K562 (cell line): ENCODE data around the gene TMEM95. TPM values are rescaled to one million over a fixed set of nuclear protein-coding genes. Genes with fewer than 3 reads are reported as not detected.

Experiments
- ATAC-seq: fragments of 200-7000 bp; cut with Tn5 transposase; 3 replicates; pipeline ENCODE4 v1.9.1; 2020; ENCODE audit warnings: moderate library complexity
- BruUV-seq: library from RNA; stranded (reverse); fragments of 400-500 nt; replicated peaks from 2 replicates; lab custom pipeline; 2021; lab: Mats Ljungman, UMichigan
- CTCF ChIA-PET: fragments of 300-600 bp; formaldehyde crosslinking; extraction: SDS; loops from one replicate; lab custom pipeline; 2021; ENCODE audit warnings: low intra/inter-chr PET ratio; lab: Yijun Ruan, JAX
- POLR2A ChIA-PET: fragments of 300-600, 350-650 bp; sonication (Branson Sonifier 250); formaldehyde crosslinking; extraction: SDS; loops from one replicate; lab custom pipeline; 2021; ENCODE audit warnings: antibody characterized with exemption, inconsistent platforms; lab: Yijun Ruan, JAX
- DNase-seq, 4 experiments: peaks; one replicate each; pipeline versions ENCODE4 v3.0.0 to v3.0.0-alpha.2; 2011 to 2018; ENCODE audit warnings: low spot score in 3 of 4, mixed read lengths in 3 of 4; ENCODE audit errors: extremely low read depth in 1 of 4
- FAIRE-seq: peaks from 2 replicates; lab custom pipeline; 2011; peaks lifted over from hg19 to GRCh38; lab: Jason Lieb, UNC
- H2AFZ ChIP-seq: 2 replicates; pipeline ENCODE4 v1.6.0; 2011; ENCODE audit warnings: low read depth, low read length, control low read depth, inconsistent platforms
- H3K27ac ChIP-seq: fragments of 200-600 bp; 3 replicates; pipeline ENCODE4 v1.8.0; 2011; ENCODE audit warnings: low read depth, mild to moderate bottlenecking, control low read depth, inconsistent platforms, low read length, moderate library complexity, mixed read lengths; ENCODE audit errors: extremely low read depth
- H3K27me3 ChIP-seq, 2 experiments: fragments of 300-600 bp in 1 of 2; 2 replicates in 1 of 2; 3 replicates in 1 of 2; pipeline versions ENCODE4 v1.6.0 to v1.8.0; 2011; ENCODE audit warnings: inconsistent platforms in 2 of 2, low read length in 2 of 2, mild to moderate bottlenecking in 1 of 2, mixed read lengths in 1 of 2, moderate library complexity in 1 of 2; ENCODE audit not compliant: control insufficient read depth in 2 of 2, insufficient read depth in 2 of 2
- H3K36me3 ChIP-seq: fragments of 300-600 bp; 3 replicates; pipeline ENCODE4 v1.8.0; 2011; ENCODE audit warnings: mild to moderate bottlenecking, low read length, inconsistent platforms; ENCODE audit not compliant: control insufficient read depth, insufficient read depth
- H3K4me1 ChIP-seq, 2 experiments: fragments of 200-600 bp in 1 of 2; replicated peaks in 1 of 2; 2 replicates in 1 of 2; 3 replicates in 1 of 2; pipeline versions ENCODE4 v1.5.1 to v1.8.0; 2011; ENCODE audit warnings: inconsistent platforms in 2 of 2, low read length in 2 of 2, mild to moderate bottlenecking in 1 of 2, mixed read lengths in 1 of 2, moderate library complexity in 1 of 2; ENCODE audit not compliant: control insufficient read depth in 2 of 2, insufficient read depth in 2 of 2
- H3K4me2 ChIP-seq: 2 replicates; pipeline ENCODE4 v1.6.1; 2011; ENCODE audit warnings: low read length, control low read depth, inconsistent platforms, mixed read lengths; ENCODE audit not compliant: insufficient read depth
- H3K4me3 ChIP-seq: fragments of 200-600 bp; sonication (generic), shearing (Covaris generic); 2 replicates; pipeline ENCODE4 v1.5.1; 2016; ENCODE audit warnings: control low read depth, inconsistent platforms
- H3K79me2 ChIP-seq: fragments of 200-600 bp; 3 replicates; pipeline ENCODE4 v1.8.0; 2011; ENCODE audit warnings: low read length, inconsistent platforms; ENCODE audit not compliant: control insufficient read depth, insufficient read depth
- H3K9ac ChIP-seq, 2 experiments: 2 replicates each; pipeline versions ENCODE4 v1.6.0 to v1.6.1; 2011; ENCODE audit warnings: low read depth in 2 of 2, low read length in 2 of 2, control low read depth in 1 of 2, inconsistent platforms in 1 of 2, mild to moderate bottlenecking in 1 of 2, mixed read lengths in 1 of 2; ENCODE audit not compliant: insufficient read depth in 1 of 2
- H3K9me1 ChIP-seq: one replicate; pipeline ENCODE4 v1.6.0; 2011; ENCODE audit warnings: inconsistent platforms, mild to moderate bottlenecking, low read length, moderate library complexity; ENCODE audit not compliant: control insufficient read depth, insufficient read depth
- H3K9me3 ChIP-seq: replicated peaks from 2 replicates; pipeline ENCODE4 v1.5.1; 2011; ENCODE audit warnings: low read depth, low read length, inconsistent platforms; ENCODE audit not compliant: control insufficient read depth, insufficient read depth
- H4K20me1 ChIP-seq: replicated peaks from 2 replicates; pipeline ENCODE4 v1.6.1; 2011; ENCODE audit warnings: low read length, inconsistent platforms, mixed read lengths; ENCODE audit not compliant: control insufficient read depth, insufficient read depth
- CEBPG ChIP-seq, 3 experiments: fragments of 200-800 bp in 1 of 3; sonication (Bioruptor generic) in 1 of 3; sonication (generic) in 1 of 3; formaldehyde crosslinking in 1 of 3; IDR thresholded peaks in 2 of 3; conservative IDR thresholded peaks in 1 of 3; 2 replicates each; pipeline versions ENCODE4 v1.6.1 to v1.8.0; 2016 to 2022; ENCODE audit warnings: missing compliant biosample characterization in 2 of 3, missing genetic modification characterization in 2 of 3, mild to moderate bottlenecking in 1 of 3, missing genetic modification reagents in 1 of 3
- SMAD2 ChIP-seq: fragments of 150-350 bp; IDR thresholded peaks from 2 replicates; pipeline ENCODE4 v1.6.1; 2014; ENCODE audit warnings: low read depth, mild to moderate bottlenecking, low read length
- WGBS: fragments of 100-300 bp; shearing (Covaris generic); methylation state at CpG from one replicate; pipeline ENCODE4 v1.1.6; 2016; ENCODE audit warnings: low coverage, mixed read lengths; ENCODE audit not compliant: insufficient coverage; ENCODE audit errors: missing lambda C conversion rate; 5-methylcytosine and 5-hydroxymethylcytosine counted together
- in situ Hi-C: fragments of 300-500 bp; cut with MboI; formaldehyde crosslinking; loops from 4 replicates; pipeline ENCODE4 v1.15.0; 2018; ENCODE audit warnings: inconsistent platforms, mixed read lengths
- intact Hi-C: fragments of 100-400 bp; cut with micrococcal nuclease; formaldehyde crosslinking; loops from 2 replicates; pipeline ENCODE4 v1.14.2; 2022
- polyA plus RNA-seq, 8 experiments: library from polyadenylated mRNA; depleted of rRNA in 4 of 8; stranded (reverse) in 5 of 8; unstranded in 3 of 8; fragments of >200 nt; fragmentation: Nextera tagmentation in 2 of 8; fragmentation: Illumina TruSeq in 1 of 8; extraction: Ambion mirVana in 2 of 8; extraction: Trizol in 1 of 8; gene quantifications; 2 replicates each; pipeline versions ENCODE4 v1.2.1 to v1.2.3, GENCODE V29; 2011 to 2014; ENCODE audit warnings: inconsistent platforms in 1 of 8, missing spikeins in 1 of 8
- total RNA-seq, 7 experiments: library from RNA; depleted of rRNA in 6 of 7; stranded (reverse); fragments of >200 nt in 6 of 7; fragmentation: Illumina TruSeq in 2 of 7; extraction: Trizol in 2 of 7; gene quantifications; 2 replicates each; pipeline versions ENCODE4 v1.2.1 to v1.2.3, GENCODE V29; 2011 to 2021; ENCODE audit warnings: low replicate concordance in 1 of 7
- TF ChIP-seq, protein P1 (sequence below): fragments of 450-650 bp; formaldehyde crosslinking; IDR thresholded peaks from 2 replicates; pipeline ENCODE4 v1.4.0; 2022; ENCODE audit warnings: mild to moderate bottlenecking, moderate library complexity
- TF ChIP-seq, protein P2 (sequence below), 2 experiments: fragments of 450-650 bp in 1 of 2; sonication (generic) in 1 of 2; formaldehyde crosslinking in 1 of 2; IDR thresholded peaks; 2 replicates each; pipeline versions ENCODE4 v1.7.1 to v1.9.0; 2016 to 2022; ENCODE audit warnings: inconsistent platforms in 1 of 2, mild to moderate bottlenecking in 1 of 2, missing genetic modification reagents in 1 of 2

TMEM95 gene
- total and polyA plus RNA-seq, 9 of the 15 experiments (the other 6 are each of a cell fraction or from before 2014, with no cell fraction given) = not detected

DNA sequence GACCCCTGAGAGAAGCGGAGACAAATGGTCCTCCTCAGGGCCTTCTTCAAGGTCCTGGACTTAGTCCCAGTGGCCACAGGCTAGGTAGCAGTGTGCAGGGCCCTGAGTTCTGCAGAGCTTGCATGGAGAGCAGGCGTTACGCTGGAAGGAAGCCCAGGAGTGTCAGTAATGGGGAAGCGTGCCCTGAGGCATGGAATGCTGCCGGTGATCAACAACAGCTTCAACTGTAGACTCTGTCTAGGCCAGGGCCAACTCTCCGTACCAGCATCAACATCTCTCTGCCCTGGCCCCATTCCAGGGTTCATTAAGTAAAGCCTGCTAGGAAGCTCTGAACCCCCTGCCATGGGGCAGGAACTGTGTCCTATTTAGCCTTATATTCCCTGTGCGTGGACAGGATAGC, 25.4 kb downstream of the TMEM95 start:
- H3K9me3 ChIP-seq = peaks cover 2% of the 10 kb centered on the region; the same call in 1 of the 2 replicates
- ATAC-seq (peak; percentile 15; the same call in 2 of the 3 replicates), DNase-seq (no peak), FAIRE-seq (no peak)
- intact Hi-C loops (no loop called here), in situ Hi-C loops (no loop called here)
- no peaks in the 10 kb centered on the region for H3K9me1 ChIP-seq
- H3K27ac ChIP-seq = no peak overlapping the region
- H3K9ac ChIP-seq = peak overlapping the region; percentile 60 to 90; a peak in 2 of 4 replicates
- WGBS = 62% methylated on average over 6 of the region's 7 CpGs
- no peaks in the 10 kb centered on the region; the same call in 2 of the 3 replicates for H3K79me2 ChIP-seq
- CTCF ChIA-PET = no interaction called here
- H4K20me1 ChIP-seq = no peaks in the 10 kb centered on the region
- H3K27me3 ChIP-seq = no peaks in the 10 kb centered on the region
- peak overlapping the region; percentile 93 for H2AFZ ChIP-seq
- peak overlapping the region; percentile 52 for H3K4me3 ChIP-seq
- peak overlapping the region; percentile 68 for H3K4me2 ChIP-seq
- H3K36me3 ChIP-seq = no peaks in the 10 kb centered on the region
- TF ChIP-seq, protein P1, sequence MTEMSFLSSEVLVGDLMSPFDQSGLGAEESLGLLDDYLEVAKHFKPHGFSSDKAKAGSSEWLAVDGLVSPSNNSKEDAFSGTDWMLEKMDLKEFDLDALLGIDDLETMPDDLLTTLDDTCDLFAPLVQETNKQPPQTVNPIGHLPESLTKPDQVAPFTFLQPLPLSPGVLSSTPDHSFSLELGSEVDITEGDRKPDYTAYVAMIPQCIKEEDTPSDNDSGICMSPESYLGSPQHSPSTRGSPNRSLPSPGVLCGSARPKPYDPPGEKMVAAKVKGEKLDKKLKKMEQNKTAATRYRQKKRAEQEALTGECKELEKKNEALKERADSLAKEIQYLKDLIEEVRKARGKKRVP = no peak
- TF ChIP-seq CEBPG (CRISPR knock-in tag; IDR thresholded peaks at IDR 0.05) (no peak), CEBPG (tag; conservative IDR thresholded peaks at IDR 0.05 in 1 of 2, IDR thresholded peaks at IDR 0.05 in 1 of 2) (no peak), SMAD2 (no peak)
- TF ChIP-seq, protein P2, sequence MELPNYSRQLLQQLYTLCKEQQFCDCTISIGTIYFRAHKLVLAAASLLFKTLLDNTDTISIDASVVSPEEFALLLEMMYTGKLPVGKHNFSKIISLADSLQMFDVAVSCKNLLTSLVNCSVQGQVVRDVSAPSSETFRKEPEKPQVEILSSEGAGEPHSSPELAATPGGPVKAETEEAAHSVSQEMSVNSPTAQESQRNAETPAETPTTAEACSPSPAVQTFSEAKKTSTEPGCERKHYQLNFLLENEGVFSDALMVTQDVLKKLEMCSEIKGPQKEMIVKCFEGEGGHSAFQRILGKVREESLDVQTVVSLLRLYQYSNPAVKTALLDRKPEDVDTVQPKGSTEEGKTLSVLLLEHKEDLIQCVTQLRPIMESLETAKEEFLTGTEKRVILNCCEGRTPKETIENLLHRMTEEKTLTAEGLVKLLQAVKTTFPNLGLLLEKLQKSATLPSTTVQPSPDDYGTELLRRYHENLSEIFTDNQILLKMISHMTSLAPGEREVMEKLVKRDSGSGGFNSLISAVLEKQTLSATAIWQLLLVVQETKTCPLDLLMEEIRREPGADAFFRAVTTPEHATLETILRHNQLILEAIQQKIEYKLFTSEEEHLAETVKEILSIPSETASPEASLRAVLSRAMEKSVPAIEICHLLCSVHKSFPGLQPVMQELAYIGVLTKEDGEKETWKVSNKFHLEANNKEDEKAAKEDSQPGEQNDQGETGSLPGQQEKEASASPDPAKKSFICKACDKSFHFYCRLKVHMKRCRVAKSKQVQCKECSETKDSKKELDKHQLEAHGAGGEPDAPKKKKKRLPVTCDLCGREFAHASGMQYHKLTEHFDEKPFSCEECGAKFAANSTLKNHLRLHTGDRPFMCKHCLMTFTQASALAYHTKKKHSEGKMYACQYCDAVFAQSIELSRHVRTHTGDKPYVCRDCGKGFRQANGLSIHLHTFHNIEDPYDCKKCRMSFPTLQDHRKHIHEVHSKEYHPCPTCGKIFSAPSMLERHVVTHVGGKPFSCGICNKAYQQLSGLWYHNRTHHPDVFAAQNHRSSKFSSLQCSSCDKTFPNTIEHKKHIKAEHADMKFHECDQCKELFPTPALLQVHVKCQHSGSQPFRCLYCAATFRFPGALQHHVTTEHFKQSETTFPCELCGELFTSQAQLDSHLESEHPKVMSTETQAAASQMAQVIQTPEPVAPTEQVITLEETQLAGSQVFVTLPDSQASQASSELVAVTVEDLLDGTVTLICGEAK (IDR thresholded peaks at IDR 0.05) = no peak
- TF ChIP-seq, protein P2 (CRISPR knock-in tag; IDR thresholded peaks at IDR 0.05) = no peak
- peaks cover 8 to 18% of the 10 kb centered on the region in 2 experiments; a peak in 4 of 5 replicates for H3K4me1 ChIP-seq
- BruUV-seq = no TSS peak
- POLR2A ChIA-PET = interaction anchor here (0.5 to 0.9 kb wide), 5 partner anchors 12 to 105 kb away, joined by 3 to 4 read pairs (median 3); no protein-coding TSS in a partner anchor
